ENCODE measurements around the gene ETNK1. TPM values are rescaled to one million over a fixed set of nuclear protein-coding genes. Genes with fewer than 3 reads are reported as not detected.

ETNK1 gene
- total and polyA plus RNA-seq, 12 donors, result 16.8 to 79.2 (median 51.5) TPM

- Histone ChIP-seq H3K4me1 (replicated peaks in 1 of 2) (no peaks in the 10 kb centered on the region), H3K9me3 (replicated peaks in 1 of 3) (no peaks in the 10 kb centered on the region), H3K36me3 (replicated peaks in 1 of 2) (no peaks in the 10 kb centered on the region), H3K27me3 (no peaks in the 10 kb centered on the region), H3K27ac (no peak overlapping the region), H3K4me3 (no peak overlapping the region)
- DNase-seq, result no peak
- TF ChIP-seq CTCF (IDR thresholded peaks at IDR 0.05) (no peak), POLR2A (IDR thresholded peaks at IDR 0.05) (no peak)
- intact Hi-C loops (cut with DNase I), result no loop called here
- 82 to 96% (median 94%) methylated on average over 1 of the region's 1 CpG for WGBS, 4 donors
Measured at GRCh38 chr12:22715254-22715653, 90.3 kb downstream of the ETNK1 start.

GRCh38 chr12:22719745-22720144 lies 94.8 kb downstream of the ETNK1 start:
- Histone ChIP-seq H3K27me3 (no peaks in the 10 kb centered on the region), H3K27ac (no peak overlapping the region), H3K36me3 (replicated peaks in 1 of 2) (no peaks in the 10 kb centered on the region), H3K4me1 (replicated peaks in 1 of 2) (no peaks in the 10 kb centered on the region), H3K9me3 (replicated peaks in 1 of 3) (no peaks in the 10 kb centered on the region), H3K4me3 (no peak overlapping the region)
- intact Hi-C loops (cut with DNase I), result no loop called here
- WGBS, 4 donors, result 71 to 86% (median 81%) methylated on average over 4 of the region's 4 CpGs
- TF ChIP-seq POLR2A (IDR thresholded peaks at IDR 0.05) (no peak), CTCF (IDR thresholded peaks at IDR 0.05) (no peak)
- no peak for DNase-seq

- TF ChIP-seq POLR2A (IDR thresholded peaks at IDR 0.05), result no peak
- no peak for TF ChIP-seq CTCF (IDR thresholded peaks at IDR 0.05)
- Histone ChIP-seq H3K27ac (no peak overlapping the region), H3K9me3 (replicated peaks in 1 of 3) (no peaks in the 10 kb centered on the region), H3K27me3 (no peaks in the 10 kb centered on the region), H3K36me3 (replicated peaks in 1 of 2) (no peaks in the 10 kb centered on the region), H3K4me1 (replicated peaks in 1 of 2) (no peaks in the 10 kb centered on the region), H3K4me3 (no peak overlapping the region)
- DNase-seq, result no peak
- 68 to 85% (median 82%) methylated on average over 2 of the region's 2 CpGs for WGBS, 4 donors
- intact Hi-C loops (cut with DNase I), result no loop called here
Measured at GRCh38 chr12:22722081-22722480, 97.1 kb downstream of the ETNK1 start.

- TF ChIP-seq POLR2A (IDR thresholded peaks at IDR 0.05) (no peak), CTCF (IDR thresholded peaks at IDR 0.05) (no peak)
- no peak overlapping the region for H3K4me3 ChIP-seq
- 65 to 86% (median 79%) methylated on average over 1 of the region's 1 CpG for WGBS, 4 donors
- H3K9me3 ChIP-seq (replicated peaks in 1 of 3), result no peaks in the 10 kb centered on the region
- H3K27me3 ChIP-seq, result no peaks in the 10 kb centered on the region
- intact Hi-C loops (cut with DNase I), result no loop called here
- no peaks in the 10 kb centered on the region for H3K36me3 ChIP-seq (replicated peaks in 1 of 2)
- H3K27ac ChIP-seq, result no peak overlapping the region
- no peak for DNase-seq
- H3K4me1 ChIP-seq (replicated peaks in 1 of 2), result no peaks in the 10 kb centered on the region
Measured at GRCh38 chr12:22722779-22723178, 97.8 kb downstream of the ETNK1 start.
